Spleen (tissue), 7 donors: Measurements from ENCODE around the gene GJD2.

ENCODE experiments used
- CTCF ChIP-seq, 11 experiments: fragments of 200-600 bp in 7 of 11; fragments of 450-650 bp in 4 of 11; sonication (generic) in 4 of 11; IDR thresholded peaks in 8 of 11; conservative IDR thresholded peaks in 3 of 11; 1 replicate in 7 of 11; 2 replicates in 4 of 11; pipeline versions ENCODE4 v1.4.0 to v1.8.0; 2016 to 2021; ENCODE audit warnings: antibody characterized with exemption in 11 of 11, inconsistent platforms in 4 of 11, mild to moderate bottlenecking in 1 of 11
- POLR2AphosphoS5 ChIP-seq, 3 donors: sonication (generic); formaldehyde crosslinking; IDR thresholded peaks; one replicate each; pipeline ENCODE4 v1.5.1; 2017; ENCODE audit warnings: antibody characterized with exemption in 3 of 3
- donor health status: DM: no; HTN: no; CAD: no; lungs with moderate emphysema.
- donor health status: DM: no; HTN: no; CAD: no.
- donor health status: DM: no; HTN: no; CAD: no.

GRCh38 chr15:34759992-34760391 is 5.2 kb upstream of the GJD2 start:
- TF ChIP-seq CTCF (IDR thresholded peaks at IDR 0.05 in 8 of 11, conservative IDR thresholded peaks at IDR 0.05 in 3 of 11) (no peak), POLR2AphosphoS5 (IDR thresholded peaks at IDR 0.05) (no peak)
